NCI-H446 treated with DMSO at 0.1 percent for 48 hours (cell line): ENCODE measurements around the gene F10.
"Not testable (repeated sequence)": the region's sequence is repeated elsewhere in the genome, so short reads cannot be mapped to it uniquely, and the experiment has no call there.

Source experiments
- DNase-seq: peaks from one replicate; lab custom pipeline; 2025; lab: John Stamatoyannopoulos, UW

The F10 gene

GRCh38 chr13:113102302-113102701, 20.3 kb upstream of the F10 start:
- DNase-seq = not testable (repeated sequence)

GRCh38 chr13:113102727-113103126, 19.9 kb upstream of the F10 start:
- DNase-seq = no peak

GRCh38 chr13:113103646-113104045, 19.0 kb upstream of the F10 start:
- DNase-seq = no peak

GRCh38 chr13:113105032-113105920, 17.3 kb upstream of the F10 start, which contains the start of gene F7:
Gene F7 (plus strand): TSS chr13:113105791. CDS start chr13:113105842, 51 bp downstream.
- no peak for DNase-seq

GRCh38 chr13:113105921-113106452, 16.6 kb upstream of the F10 start:
- no peak for DNase-seq

- DNase-seq = no peak
These were observed 15.8 kb upstream of the F10 start for GRCh38 chr13:113106711-113107351.

- DNase-seq = not testable (repeated sequence)
These were observed 14.1 kb upstream of the F10 start for GRCh38 chr13:113108521-113108920.

- no peak for DNase-seq
These were observed 13.2 kb upstream of the F10 start for GRCh38 chr13:113109151-113110047.

GRCh38 chr13:113110048-113110851, 12.3 kb upstream of the F10 start:
- DNase-seq = no peak

GRCh38 chr13:113110852-113111315, 11.7 kb upstream of the F10 start:
- no peak for DNase-seq

- not testable (repeated sequence) for DNase-seq
These were observed 10.8 kb upstream of the F10 start for GRCh38 chr13:113111821-113112220.

GRCh38 chr13:113112475-113112874, 10.1 kb upstream of the F10 start:
- not testable (repeated sequence) for DNase-seq

- DNase-seq = no peak
These were observed 9.4 kb upstream of the F10 start for GRCh38 chr13:113112893-113113845.

GRCh38 chr13:113113846-113114271, 8.7 kb upstream of the F10 start:
- DNase-seq = no peak

GRCh38 chr13:113114511-113115362, 7.9 kb upstream of the F10 start:
- DNase-seq = no peak

GRCh38 chr13:113115363-113116205, 7.0 kb upstream of the F10 start:
- no peak for DNase-seq

GRCh38 chr13:113116206-113116800, 6.3 kb upstream of the F10 start:
- no peak for DNase-seq
